ENCODE measurements around the gene MORF4L1.
"Not testable (repeated sequence)": the region's sequence is repeated elsewhere in the genome, so short reads cannot be mapped to it uniquely, and the experiment has no call there.

GRCh38 chr15:78902281-78903032 lies 29.8 kb downstream of the MORF4L1 start:
- TF ChIP-seq CTCF (IDR thresholded peaks at IDR 0.05); POLR2AphosphoS5 (IDR thresholded peaks at IDR 0.05); POLR2A (IDR thresholded peaks at IDR 0.05; ENCODE audit: low read depth): not testable (repeated sequence)
